IMR-90 (cell line): ENCODE data around the gene C10orf90. TPM values are rescaled to one million over a fixed set of nuclear protein-coding genes. Genes with fewer than 3 reads are reported as not detected.

Experiments
- ATAC-seq: fragments of 200-7000 bp; cut with Tn5 transposase; 2 replicates; pipeline ENCODE4 v1.9.1; 2020; ENCODE audit warnings: low read depth, mild to moderate bottlenecking, moderate library complexity
- BruUV-seq: library from RNA; stranded (reverse); fragments of 400-500 nt; replicated peaks from 2 replicates; lab custom pipeline; 2021; lab: Mats Ljungman, UMichigan
- CTCF ChIA-PET: fragments of 300-600 bp; formaldehyde crosslinking; extraction: SDS; loops from one replicate; lab custom pipeline; 2021; ENCODE audit warnings: antibody characterized with exemption; lab: Yijun Ruan, JAX
- POLR2A ChIA-PET: fragments of 300-600 bp; sonication (Branson Sonifier 250); formaldehyde crosslinking; loops from one replicate; lab custom pipeline; 2022; ENCODE audit warnings: antibody characterized with exemption; ENCODE audit not compliant: unreplicated experiment; lab: Charles Lee
- DNase-seq: peaks from one replicate; pipeline ENCODE4 v3.0.0; 2013
- H2AFZ ChIP-seq: replicated peaks from 2 replicates; pipeline ENCODE3; 2013; ENCODE audit warnings: low read length, mild to moderate bottlenecking; ENCODE audit not compliant: poor library complexity
- H2AK5ac ChIP-seq: 2 replicates; pipeline ENCODE4 v1.6.1; 2013; ENCODE audit warnings: low read depth, low read length, inconsistent platforms
- H2AK9ac ChIP-seq: replicated peaks from 2 replicates; pipeline ENCODE3; 2013; ENCODE audit warnings: mild to moderate bottlenecking, low read depth, low read length, moderate library complexity; ENCODE audit not compliant: poor library complexity
- H2BK120ac ChIP-seq: 2 replicates; pipeline ENCODE4 v1.6.1; 2013; ENCODE audit warnings: low read depth, low read length, inconsistent platforms
- H2BK15ac ChIP-seq: 3 replicates; pipeline ENCODE4 v1.6.1; 2013; ENCODE audit warnings: low read depth, low read length, inconsistent platforms
- H2BK20ac ChIP-seq: 2 replicates; pipeline ENCODE4 v1.6.1; 2013; ENCODE audit warnings: low read depth, mild to moderate bottlenecking, inconsistent platforms, low read length, moderate library complexity
- H2BK5ac ChIP-seq: 2 replicates; pipeline ENCODE4 v1.6.1; 2013; ENCODE audit warnings: mild to moderate bottlenecking, low read depth, low read length, inconsistent platforms; ENCODE audit not compliant: poor library complexity, severe bottlenecking
- H3K14ac ChIP-seq: replicated peaks from 2 replicates; pipeline ENCODE4 v1.6.1; 2013; ENCODE audit warnings: low read depth, low read length, inconsistent platforms
- H3K18ac ChIP-seq: 2 replicates; pipeline ENCODE4 v1.6.1; 2013; ENCODE audit warnings: low read depth, low read length, control low read depth
- H3K23ac ChIP-seq: 2 replicates; pipeline ENCODE4 v1.6.1; 2013; ENCODE audit warnings: low read depth, low read length, inconsistent platforms
- H3K27ac ChIP-seq: 2 replicates; pipeline ENCODE4 v1.5.1; 2013; ENCODE audit warnings: mild to moderate bottlenecking, control low read depth, low read length; ENCODE audit not compliant: insufficient read depth
- H3K27me3 ChIP-seq: 2 replicates; pipeline ENCODE4 v1.6.1; 2013; ENCODE audit warnings: low read length; ENCODE audit not compliant: control insufficient read depth, insufficient read depth
- H3K36me3 ChIP-seq: 2 replicates; pipeline ENCODE4 v1.6.1; 2013; ENCODE audit warnings: low read length, mixed read lengths; ENCODE audit not compliant: control insufficient read depth, insufficient read depth
- H3K4ac ChIP-seq: 2 replicates; pipeline ENCODE4 v1.6.1; 2013; ENCODE audit warnings: low read depth, low read length, inconsistent platforms
- H3K4me1 ChIP-seq: 2 replicates; pipeline ENCODE4 v1.6.1; 2013; ENCODE audit warnings: low read length, mixed read lengths; ENCODE audit not compliant: control insufficient read depth, insufficient read depth
- H3K4me2 ChIP-seq: 2 replicates; pipeline ENCODE4 v1.6.1; 2013; ENCODE audit warnings: low read depth, mild to moderate bottlenecking, control low read depth, low read length, moderate library complexity
- H3K4me3 ChIP-seq: 2 replicates; pipeline ENCODE4 v1.5.1; 2013; ENCODE audit warnings: low read depth, mild to moderate bottlenecking, control low read depth, low read length, moderate library complexity; ENCODE audit not compliant: insufficient read depth
- H3K56ac ChIP-seq: 2 replicates; pipeline ENCODE4 v1.6.1; 2013; ENCODE audit warnings: low read length, inconsistent platforms; ENCODE audit not compliant: insufficient read depth; ENCODE audit errors: extremely low read depth
- H3K79me1 ChIP-seq, 2 experiments: 2 replicates each; pipeline ENCODE4 v1.6.1; 2013; ENCODE audit warnings: low read length in 2 of 2, inconsistent platforms in 1 of 2, low read depth in 1 of 2
- H3K9ac ChIP-seq: 2 replicates; pipeline ENCODE4 v1.6.1; 2013; ENCODE audit warnings: low read depth, low read length, control low read depth
- H3K9me1 ChIP-seq: 2 replicates; pipeline ENCODE4 v1.6.1; 2013; ENCODE audit warnings: low read length, inconsistent platforms; ENCODE audit not compliant: insufficient read depth
- H3K9me3 ChIP-seq: 2 replicates; pipeline ENCODE4 v1.6.1; 2013; ENCODE audit warnings: low read length; ENCODE audit not compliant: control insufficient read depth, insufficient read depth
- H4K20me1 ChIP-seq: 2 replicates; pipeline ENCODE4 v1.6.1; 2013; ENCODE audit warnings: low read length, inconsistent platforms; ENCODE audit not compliant: insufficient read depth
- H4K5ac ChIP-seq: 2 replicates; pipeline ENCODE4 v1.6.1; 2013; ENCODE audit warnings: mild to moderate bottlenecking, low read depth, low read length, control low read depth
- H4K8ac ChIP-seq, 2 experiments: 2 replicates each; pipeline ENCODE4 v1.6.1; 2013; ENCODE audit warnings: low read depth in 2 of 2, low read length in 2 of 2, control low read depth in 1 of 2, inconsistent platforms in 1 of 2
- H4K91ac ChIP-seq: 2 replicates; pipeline ENCODE4 v1.6.1; 2013; ENCODE audit warnings: low read depth, low read length, inconsistent platforms; ENCODE audit not compliant: insufficient read depth
- CEBPB ChIP-seq: IDR thresholded peaks from 2 replicates; pipeline ENCODE4 v1.6.1; 2012; ENCODE audit warnings: low read depth, low read length, improper control_type of control experiment
- CTCF ChIP-seq: conservative IDR thresholded peaks from 2 replicates; pipeline ENCODE4 v1.5.1; 2012; ENCODE audit warnings: mild to moderate bottlenecking, low read depth, low read length, improper control_type of control experiment
- FOS ChIP-seq: fragments of 150-350 bp; IDR thresholded peaks from 2 replicates; pipeline ENCODE4 v1.6.1; 2016; ENCODE audit warnings: low read depth, low read length
- RAD21 ChIP-seq: IDR thresholded peaks from 2 replicates; pipeline ENCODE4 v1.6.1; 2012; ENCODE audit warnings: low read length, improper control_type of control experiment
- SMC3 ChIP-seq: fragments of 150-350 bp; IDR thresholded peaks from 2 replicates; pipeline ENCODE4 v1.6.1; 2016; ENCODE audit warnings: low read depth, mild to moderate bottlenecking, antibody characterized with exemption, low read length, moderate library complexity
- WGBS, 2 experiments: methylation state at CpG; one replicate each; pipeline versions ENCODE4 v1.1.5 to v1.1.7; 2013; ENCODE audit warnings: missing lambda C conversion rate in 2 of 2; ENCODE audit not compliant: insufficient read length in 1 of 2; ENCODE audit errors: extremely low coverage in 2 of 2; 5-methylcytosine and 5-hydroxymethylcytosine counted together
- dilution Hi-C: fragments of 300-500 bp; cut with HindIII; formaldehyde crosslinking; loops from one replicate; pipeline ENCODE4 v1.14.3; 2018; ENCODE audit warnings: low sequenced_read_pairs; ENCODE audit not compliant: unreplicated experiment
- in situ Hi-C: fragments of 300-500 bp; cut with MboI; formaldehyde crosslinking; loops from 3 replicates; pipeline ENCODE4 v1.14.3; 2019; ENCODE audit warnings: low sequenced_read_pairs, inconsistent platforms, mixed read lengths
- intact Hi-C: fragments of 100-400 bp; cut with micrococcal nuclease; formaldehyde crosslinking; loops from 2 replicates; pipeline ENCODE4 v1.10.0; 2022
- polyA plus RNA-seq, 3 experiments: library from polyadenylated mRNA; depleted of rRNA; stranded (reverse); fragments of >200 nt; gene quantifications; 2 replicates each; pipeline ENCODE4 v1.2.3, GENCODE V29; 2012; ENCODE audit warnings: low replicate concordance in 1 of 3
- total RNA-seq: library from RNA; depleted of rRNA; stranded (reverse); fragments of >200 nt; gene quantifications from 2 replicates; pipeline ENCODE4 v1.2.3, GENCODE V29; 2012

C10orf90 gene
- total and polyA plus RNA-seq, 2 of the 4 experiments (the other 2 are of a cell fraction) = 0.05 to 0.18 TPM

GRCh38 chr10:126598009-126598408 lies 72.5 kb downstream of the C10orf90 start:
- H4K8ac ChIP-seq = no peak overlapping the region
- no peak overlapping the region for H3K18ac ChIP-seq
- no peak for TF ChIP-seq FOS
- peak; percentile 57 for TF ChIP-seq RAD21
- TF ChIP-seq CEBPB = no peak
- peak; percentile 50 for TF ChIP-seq CTCF
- peak; percentile 41; the same call in 1 of the 2 replicates for TF ChIP-seq SMC3
- CTCF ChIA-PET = no interaction called here
- H3K9ac ChIP-seq = no peak overlapping the region
- peaks cover 1% of the 10 kb centered on the region for H3K27me3 ChIP-seq
- H3K36me3 ChIP-seq = no peaks in the 10 kb centered on the region
- H2AK5ac ChIP-seq = no peak overlapping the region
- no peak overlapping the region for H2AFZ ChIP-seq
- no peak overlapping the region for H3K56ac ChIP-seq
- no peak overlapping the region for H2BK5ac ChIP-seq
- no peak overlapping the region for H4K91ac ChIP-seq
- no peak overlapping the region for H2BK20ac ChIP-seq
- H4K20me1 ChIP-seq = no peaks in the 10 kb centered on the region
- H3K4me1 ChIP-seq = no peaks in the 10 kb centered on the region
- BruUV-seq = no TSS peak
- peak; percentile 57; the same call in 1 of the 2 replicates for ATAC-seq
- H3K79me1 ChIP-seq = no peaks in the 10 kb centered on the region
- intact Hi-C loops = no loop called here
- H2BK120ac ChIP-seq = no peak overlapping the region
- H4K5ac ChIP-seq = no peak overlapping the region
- H2AK9ac ChIP-seq = no peak overlapping the region
- H3K4ac ChIP-seq = no peak overlapping the region
- WGBS, 2 experiments = no CpG with 5 or more reads among the region's 3 CpGs
- H3K9me1 ChIP-seq = no peaks in the 10 kb centered on the region
- POLR2A ChIA-PET = no interaction called here
- no peak overlapping the region for H3K23ac ChIP-seq
- H3K27ac ChIP-seq = no peak overlapping the region
- H3K4me3 ChIP-seq = no peak overlapping the region
- dilution Hi-C loops = no loop called here
- H2BK15ac ChIP-seq = no peak overlapping the region
- peak; percentile 27 for DNase-seq
- in situ Hi-C loops = no loop called here
- no peaks in the 10 kb centered on the region for H3K9me3 ChIP-seq
- H3K4me2 ChIP-seq = no peak overlapping the region
- H3K14ac ChIP-seq = no peak overlapping the region
